H9 (cell line): ENCODE data around the gene KIAA1958. TPM values are rescaled to one million over a fixed set of nuclear protein-coding genes. Genes with fewer than 3 reads are reported as not detected.
"Not testable (repeated sequence)": the region's sequence is repeated elsewhere in the genome, so short reads cannot be mapped to it uniquely, and the experiment has no call there.

Experiments used
- DNase-seq: peaks from one replicate; pipeline ENCODE4 v3.0.0-alpha.2; 2017
- H2AFZ ChIP-seq: one replicate; pipeline ENCODE4 v1.6.1; 2013; ENCODE audit warnings: mild to moderate bottlenecking, low read length, control low read depth, moderate library complexity
- H2AK5ac ChIP-seq: 2 replicates; pipeline ENCODE4 v1.6.1; 2013; ENCODE audit warnings: low read length, control low read depth, mixed read lengths; ENCODE audit not compliant: insufficient read length
- H2BK120ac ChIP-seq: one replicate; pipeline ENCODE4 v1.6.1; 2013; ENCODE audit warnings: low read depth, mild to moderate bottlenecking, low read length, control low read depth, inconsistent platforms; ENCODE audit not compliant: poor library complexity, severe bottlenecking
- H2BK12ac ChIP-seq: 2 replicates; pipeline ENCODE4 v1.6.1; 2013; ENCODE audit warnings: low read length, control low read depth, mixed read lengths, low read depth; ENCODE audit not compliant: insufficient read length
- H2BK15ac ChIP-seq: 2 replicates; pipeline ENCODE4 v1.6.1; 2013; ENCODE audit warnings: low read depth, low read length, control low read depth
- H2BK20ac ChIP-seq: one replicate; pipeline ENCODE4 v1.6.1; 2013; ENCODE audit warnings: low read depth, mild to moderate bottlenecking, low read length, control low read depth, inconsistent platforms; ENCODE audit not compliant: poor library complexity, severe bottlenecking
- H2BK5ac ChIP-seq: 2 replicates; pipeline ENCODE4 v1.6.1; 2013; ENCODE audit warnings: low read length, control low read depth, mixed read lengths; ENCODE audit not compliant: insufficient read length
- H3K14ac ChIP-seq: 2 replicates; pipeline ENCODE4 v1.6.1; 2013; ENCODE audit warnings: low read length, control low read depth; ENCODE audit not compliant: insufficient read depth
- H3K18ac ChIP-seq: 2 replicates; pipeline ENCODE4 v1.6.1; 2013; ENCODE audit warnings: low read depth, mild to moderate bottlenecking, mixed read lengths, low read length, control low read depth; ENCODE audit not compliant: insufficient read length
- H3K23ac ChIP-seq: 2 replicates; pipeline ENCODE4 v1.6.1; 2013; ENCODE audit warnings: low read length, control low read depth, mixed read lengths, low read depth; ENCODE audit not compliant: insufficient read length
- H3K23me2 ChIP-seq: 2 replicates; pipeline ENCODE4 v1.6.1; 2013; ENCODE audit warnings: low read depth, mild to moderate bottlenecking, mixed read lengths, low read length, control low read depth; ENCODE audit not compliant: insufficient read length, poor library complexity, severe bottlenecking
- H3K27ac ChIP-seq: 2 replicates; pipeline ENCODE4 v1.5.1; 2013; ENCODE audit warnings: low read length, control low read depth, mixed read lengths, low read depth; ENCODE audit not compliant: insufficient read length
- H3K27me3 ChIP-seq: 2 replicates; pipeline ENCODE4 v1.6.1; 2013; ENCODE audit warnings: low read length, control low read depth, inconsistent platforms; ENCODE audit not compliant: insufficient read depth
- H3K4ac ChIP-seq: 2 replicates; pipeline ENCODE4 v1.6.1; 2013; ENCODE audit warnings: low read depth, mild to moderate bottlenecking, control low read depth, inconsistent platforms, low read length, moderate library complexity
- H3K4me1 ChIP-seq: 2 replicates; pipeline ENCODE4 v1.6.1; 2013; ENCODE audit warnings: low read length, control low read depth, inconsistent platforms; ENCODE audit not compliant: insufficient read depth
- H3K4me2 ChIP-seq: 2 replicates; pipeline ENCODE4 v1.6.1; 2013; ENCODE audit warnings: low read length, control low read depth, mixed read lengths; ENCODE audit not compliant: insufficient read length, insufficient read depth
- H3K56ac ChIP-seq: 2 replicates; pipeline ENCODE4 v1.6.1; 2013; ENCODE audit warnings: low read depth, mild to moderate bottlenecking, mixed read lengths, low read length, control low read depth; ENCODE audit not compliant: insufficient read length
- H3K79me1 ChIP-seq: 2 replicates; pipeline ENCODE4 v1.6.1; 2013; ENCODE audit warnings: low read depth, mild to moderate bottlenecking, moderate library complexity, low read length, control low read depth, inconsistent platforms; ENCODE audit not compliant: insufficient read depth, poor library complexity, severe bottlenecking
- H3K79me2 ChIP-seq: 2 replicates; pipeline ENCODE4 v1.6.1; 2013; ENCODE audit warnings: low read length, control low read depth, inconsistent platforms; ENCODE audit not compliant: insufficient read depth
- H3K9ac ChIP-seq: 2 replicates; pipeline ENCODE4 v1.6.1; 2013; ENCODE audit warnings: low read length, control low read depth, mixed read lengths; ENCODE audit not compliant: insufficient read length; ENCODE audit errors: extremely low read depth
- H3K9me3 ChIP-seq: one replicate; pipeline ENCODE4 v1.6.1; 2013; ENCODE audit warnings: low read depth, low read length, inconsistent platforms; ENCODE audit not compliant: control insufficient read depth
- H3T11ph ChIP-seq: one replicate; pipeline ENCODE4 v1.6.1; 2013; ENCODE audit warnings: mild to moderate bottlenecking, low read length, control low read depth, inconsistent platforms
- H4K20me1 ChIP-seq: one replicate; pipeline ENCODE4 v1.6.1; 2013; ENCODE audit not compliant: control insufficient read depth, insufficient read length, insufficient read depth
- H4K5ac ChIP-seq: 2 replicates; pipeline ENCODE4 v1.6.1; 2013; ENCODE audit warnings: low read depth, mild to moderate bottlenecking, mixed read lengths, low read length, control low read depth; ENCODE audit not compliant: insufficient read length
- H4K8ac ChIP-seq: replicated peaks from 2 replicates; pipeline ENCODE4 v1.6.1; 2013; ENCODE audit warnings: low read length, control low read depth, mixed read lengths, low read depth; ENCODE audit not compliant: insufficient read length
- H4K91ac ChIP-seq: 2 replicates; pipeline ENCODE4 v1.6.1; 2013; ENCODE audit warnings: low read depth, mild to moderate bottlenecking, moderate library complexity, mixed read lengths, low read length, control low read depth; ENCODE audit not compliant: insufficient read length
- H3K27ac Mint-ChIP-seq, 3 experiments: 2 replicates in 2 of 3; 3 replicates in 1 of 3; pipeline ENCODE4 v1.8.0; 2020 to 2021; ENCODE audit warnings: mixed read lengths in 3 of 3, mild to moderate bottlenecking in 1 of 3, moderate library complexity in 1 of 3
- H3K27me3 Mint-ChIP-seq: 2 replicates; pipeline ENCODE4 v1.8.0; 2021; ENCODE audit warnings: low read depth, mild to moderate bottlenecking, moderate library complexity, mixed read lengths
- H3K36me3 Mint-ChIP-seq, 3 experiments: 2 replicates in 2 of 3; 3 replicates in 1 of 3; pipeline ENCODE4 v1.8.0; 2020 to 2021; ENCODE audit warnings: low read depth in 3 of 3, mixed read lengths in 3 of 3; ENCODE audit not compliant: insufficient read depth in 1 of 3
- H3K4me1 Mint-ChIP-seq, 2 experiments: 2 replicates each; pipeline ENCODE4 v1.8.0; 2020; ENCODE audit warnings: mixed read lengths in 2 of 2
- H3K4me3 Mint-ChIP-seq, 2 experiments: 2 replicates in 1 of 2; 3 replicates in 1 of 2; pipeline ENCODE4 v1.8.0; 2020 to 2021; ENCODE audit warnings: mild to moderate bottlenecking in 2 of 2, mixed read lengths in 2 of 2, moderate library complexity in 1 of 2
- H3K9me3 Mint-ChIP-seq, 2 experiments: 2 replicates in 1 of 2; 3 replicates in 1 of 2; pipeline ENCODE4 v1.8.0; 2020; ENCODE audit warnings: mild to moderate bottlenecking in 2 of 2, mixed read lengths in 2 of 2, moderate library complexity in 1 of 2
- CTCF ChIP-seq: fragments of 200-600 bp; sonication (generic); conservative IDR thresholded peaks from 3 replicates; pipeline ENCODE4 v1.8.0; 2021; ENCODE audit warnings: antibody characterized with exemption, mild to moderate bottlenecking
- WGBS: extraction: QIAGEN DNeasy Blood & Tissue Kit; methylation state at CpG from one replicate; pipeline ENCODE4 v1.1.7; 2013; ENCODE audit warnings: missing lambda C conversion rate, low lambda C conversion rate, mixed read lengths; ENCODE audit not compliant: insufficient read length; ENCODE audit errors: extremely low coverage; 5-methylcytosine and 5-hydroxymethylcytosine counted together
- total RNA-seq: library from RNA; stranded (reverse); gene quantifications from 2 replicates; pipeline ENCODE4 v1.2.1, GENCODE V29; 2021

The KIAA1958 gene
- total RNA-seq, 1 experiment from 2014 or later: 34.0 TPM

GRCh38 chr9:112670991-112671625 lies 184.5 kb downstream of the KIAA1958 start:
- no peak for DNase-seq
- Histone ChIP-seq H3K9me3 (no peaks in the 10 kb centered on the region), H3K4ac (no peak overlapping the region), H4K91ac (no peak overlapping the region), H3K79me2 (no peaks in the 10 kb centered on the region), H3K27ac (no peak overlapping the region), H2BK20ac (no peak overlapping the region), H3K4me2 (no peak overlapping the region), H3K56ac (no peak overlapping the region), H2BK5ac (no peak overlapping the region), H2BK15ac (no peak overlapping the region), H3K23me2 (peaks cover 3% of the 10 kb centered on the region), H3K23ac (no peak overlapping the region), H2BK12ac (no peak overlapping the region), H4K20me1 (no peaks in the 10 kb centered on the region), H2AFZ (no peak overlapping the region), H4K5ac (no peak overlapping the region), H2AK5ac (no peak overlapping the region), H3K27me3 (no peaks in the 10 kb centered on the region), H3T11ph (no peak overlapping the region), H3K18ac (no peak overlapping the region), H3K4me1 (no peaks in the 10 kb centered on the region), H3K14ac (no peak overlapping the region), H3K79me1 (no peaks in the 10 kb centered on the region), H4K8ac (no peak overlapping the region), H2BK120ac (no peak overlapping the region), H3K9ac (no peak overlapping the region)
- no peak for TF ChIP-seq CTCF
- Mint-ChIP-seq H3K27me3 (no peaks in the 10 kb centered on the region; the same call in 1 of the 2 replicates), H3K36me3 (peaks cover 0 to 17% (median 0%) of the 10 kb centered on the region in 3 experiments; a peak in 2 of 7 replicates), H3K4me1 (peaks cover 5 to 6% of the 10 kb centered on the region in 2 experiments; a peak in 1 of 4 replicates), H3K4me3 (no peak overlapping the region), H3K9me3 (peaks cover 0 to 3% of the 10 kb centered on the region in 2 experiments; a peak in 2 of 5 replicates), H3K27ac (no peak overlapping the region)
- WGBS: no CpG with 5 or more reads among the region's 7 CpGs

DNA sequence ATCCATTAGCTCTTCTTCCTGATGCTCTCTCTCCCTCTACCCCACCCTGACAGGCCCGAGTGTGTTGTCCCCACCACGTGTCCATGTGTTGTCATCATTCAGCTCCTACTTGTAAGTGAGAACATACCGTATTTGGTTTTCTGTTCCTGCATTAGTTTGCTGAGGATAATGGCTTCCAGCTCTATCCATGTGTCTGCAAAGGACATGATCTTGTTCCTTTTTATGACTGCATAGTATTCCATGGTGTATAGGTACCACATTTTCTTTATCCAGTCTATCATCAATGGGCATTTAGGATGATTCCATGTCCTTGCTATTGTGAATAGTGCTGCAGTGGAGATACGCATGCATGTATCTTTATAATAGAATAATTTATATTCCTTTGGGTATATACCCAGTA lies 186.6 kb downstream of the KIAA1958 start:
- H3K27ac ChIP-seq, H3K79me2 ChIP-seq, H3K27ac Mint-ChIP-seq, H3K9me3 ChIP-seq, H3K4me3 Mint-ChIP-seq, H3K23ac ChIP-seq, H2BK120ac ChIP-seq, H3K18ac ChIP-seq, H3K9ac ChIP-seq, H3T11ph ChIP-seq, H2BK15ac ChIP-seq, DNase-seq, H3K79me1 ChIP-seq, H3K4ac ChIP-seq, H4K91ac ChIP-seq, H4K8ac ChIP-seq, H2BK12ac ChIP-seq, H3K56ac ChIP-seq, H3K4me2 ChIP-seq, H3K14ac ChIP-seq, H3K23me2 ChIP-seq, H2AFZ ChIP-seq, H4K20me1 ChIP-seq, H2BK5ac ChIP-seq, H3K4me1 ChIP-seq, H4K5ac ChIP-seq, H3K4me1 Mint-ChIP-seq, H3K27me3 ChIP-seq, H3K27me3 Mint-ChIP-seq, H2BK20ac ChIP-seq, H2AK5ac ChIP-seq: not testable (repeated sequence)
- Mint-ChIP-seq H3K9me3 (peaks cover 10 to 13% of the 10 kb centered on the region in 2 experiments), H3K36me3 (peaks cover 8 to 29% (median 9%) of the 10 kb centered on the region in 3 experiments)
- WGBS: no CpG with 5 or more reads among the region's 4 CpGs
